Loucy (cell line): ENCODE data around the gene TICAM2.

Experiments used
- CTCF ChIP-seq: fragments of 200-600 bp; sonication (generic); conservative IDR thresholded peaks from 2 replicates; pipeline ENCODE4 v1.5.1; 2014; ENCODE audit warnings: mild to moderate bottlenecking, antibody characterized with exemption, low read length
- EZH2phosphoT487 ChIP-seq: fragments of 200-600 bp; IDR thresholded peaks from 2 replicates; pipeline ENCODE4 v1.6.1; 2018; ENCODE audit warnings: antibody characterized with exemption, mild to moderate bottlenecking, moderate library complexity, borderline replicate concordance

- no peak for TF ChIP-seq CTCF
- no peak for TF ChIP-seq EZH2phosphoT487
Observed at GRCh38 chr5:115641948-115642347, 39.7 kb upstream of the TICAM2 start.
